Spleen (tissue), 11 donors: ENCODE data around the gene CCDC172. TPM values are rescaled to one million over a fixed set of nuclear protein-coding genes. Genes with fewer than 3 reads are reported as not detected.

Experiments used
- DNase-seq: peaks from one replicate; pipeline ENCODE4 v3.0.0-alpha.2; 2020
- H3K27ac ChIP-seq, 8 donors: fragments of 200-600 bp; sonication (generic) in 7 of 8; 1 replicate in 4 of 8; 2 replicates in 4 of 8; pipeline versions ENCODE4 v1.5.0 to v1.8.0; 2016 to 2021; ENCODE audit warnings: inconsistent platforms in 4 of 8, mild to moderate bottlenecking in 4 of 8, moderate library complexity in 1 of 8
- H3K27me3 ChIP-seq, 7 donors: fragments of 200-600 bp; sonication (generic) in 6 of 7; replicated peaks in 1 of 7; 1 replicate in 4 of 7; 2 replicates in 3 of 7; pipeline versions ENCODE4 v1.5.0 to v1.8.0; 2016 to 2021; ENCODE audit warnings: inconsistent platforms in 3 of 7, mild to moderate bottlenecking in 1 of 7
- H3K36me3 ChIP-seq, 6 donors: fragments of 200-600 bp; sonication (generic) in 5 of 6; 1 replicate in 4 of 6; 2 replicates in 2 of 6; pipeline versions ENCODE4 v1.5.0 to v1.8.0; 2016 to 2021; ENCODE audit warnings: inconsistent platforms in 2 of 6
- H3K4me1 ChIP-seq, 6 donors: fragments of 200-600 bp; sonication (generic) in 5 of 6; 1 replicate in 3 of 6; 2 replicates in 3 of 6; pipeline versions ENCODE4 v1.5.0 to v1.8.0; 2016 to 2021; ENCODE audit warnings: inconsistent platforms in 3 of 6
- H3K4me3 ChIP-seq, 8 donors: fragments of 200-600 bp; sonication (generic) in 7 of 8; 1 replicate in 4 of 8; 2 replicates in 4 of 8; pipeline versions ENCODE4 v1.5.0 to v1.8.0; 2016 to 2021; ENCODE audit warnings: inconsistent platforms in 4 of 8, mild to moderate bottlenecking in 4 of 8, moderate library complexity in 2 of 8
- H3K9me3 ChIP-seq, 8 donors: fragments of 200-600 bp; sonication (generic) in 7 of 8; 1 replicate in 4 of 8; 2 replicates in 4 of 8; pipeline versions ENCODE4 v1.5.0 to v1.8.0; 2016 to 2021; ENCODE audit warnings: inconsistent platforms in 4 of 8
- CTCF ChIP-seq, 11 experiments: fragments of 200-600 bp in 7 of 11; fragments of 450-650 bp in 4 of 11; sonication (generic) in 4 of 11; IDR thresholded peaks in 8 of 11; conservative IDR thresholded peaks in 3 of 11; 1 replicate in 7 of 11; 2 replicates in 4 of 11; pipeline versions ENCODE4 v1.4.0 to v1.8.0; 2016 to 2021; ENCODE audit warnings: antibody characterized with exemption in 11 of 11, inconsistent platforms in 4 of 11, mild to moderate bottlenecking in 1 of 11
- POLR2A ChIP-seq, 3 donors: fragments of 450-650 bp; IDR thresholded peaks; one replicate each; pipeline ENCODE4 v1.5.1; 2017; ENCODE audit warnings: antibody characterized with exemption in 3 of 3, mild to moderate bottlenecking in 1 of 3
- POLR2AphosphoS5 ChIP-seq, 3 donors: sonication (generic); formaldehyde crosslinking; IDR thresholded peaks; one replicate each; pipeline ENCODE4 v1.5.1; 2017; ENCODE audit warnings: antibody characterized with exemption in 3 of 3
- WGBS, 5 donors: extraction: QIAGEN DNeasy Blood & Tissue Kit in 3 of 5; methylation state at CpG; one replicate each; pipeline versions ENCODE4 v1.1.5 to v1.1.7; 2013 to 2018; 5-methylcytosine and 5-hydroxymethylcytosine counted together
- intact Hi-C: fragments of 100-400 bp; cut with DNase I; formaldehyde crosslinking; loops from one replicate; pipeline ENCODE4 v1.15.0; 2023; ENCODE audit warnings: low total_unique reads
- polyA plus RNA-seq, 3 donors: library from polyadenylated mRNA; stranded (reverse); fragments of 200-250 nt; gene quantifications; one replicate each; pipeline ENCODE4 v1.2.1, GENCODE V29; 2013
- total RNA-seq, 7 donors: library from RNA; depleted of rRNA in 3 of 7; stranded (reverse); fragments of >200 nt in 3 of 7; fragmentation: NEBNext Ultra II Directional in 4 of 7; extraction: Animal tissue kit (Norgen Biotek cat#: 25700) in 4 of 7; gene quantifications; one replicate each; pipeline versions ENCODE4 v1.1.0 to v1.2.1, GENCODE V29; 2016 to 2021
- donor health status: healthy with polysubstance abuse.
- donor health status: DM: no; HTN: no; CAD: no; lungs with moderate emphysema.
- donor health status: DM: no; HTN: no; CAD: no.
- donor health status: Bipolar disorder and iron deficiency.
- donor health status: healthy.
- donor health status: DM: no; HTN: no; CAD: no.
- donor health status: DM: yes; HTN: yes; CAD: no.

The CCDC172 gene
- total and polyA plus RNA-seq, 10 donors = not detected

DNA sequence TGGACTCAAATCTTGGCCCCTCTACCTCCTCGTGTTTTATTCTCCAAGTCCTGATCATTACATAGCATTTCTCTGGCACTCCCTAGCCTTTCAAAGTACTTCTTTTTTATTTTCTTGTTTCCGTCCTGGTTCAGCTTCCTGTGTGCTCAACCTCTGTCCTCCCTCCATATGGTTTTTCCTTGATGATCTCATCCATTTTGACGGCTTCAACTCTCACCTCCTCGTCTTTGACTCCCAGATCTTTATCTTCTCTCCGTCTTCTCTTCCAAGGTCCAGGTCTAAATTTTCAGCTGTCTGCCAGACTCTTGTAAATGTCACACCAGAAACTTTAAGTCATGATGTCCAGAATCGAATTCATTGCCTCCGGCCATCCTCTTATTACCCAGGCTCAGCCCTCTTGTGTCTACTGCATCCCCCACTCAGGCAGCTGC is 27.9 kb upstream of the CCDC172 start:
- Histone ChIP-seq H3K36me3 (no peaks in the 10 kb centered on the region), H3K9me3 (no peaks in the 10 kb centered on the region), H3K4me1 (no peaks in the 10 kb centered on the region), H3K27ac (no peak overlapping the region), H3K27me3 (no peaks in the 10 kb centered on the region), H3K4me3 (no peak overlapping the region)
- TF ChIP-seq CTCF (IDR thresholded peaks at IDR 0.05 in 8 of 11, conservative IDR thresholded peaks at IDR 0.05 in 3 of 11) (no peak), POLR2AphosphoS5 (IDR thresholded peaks at IDR 0.05) (no peak), POLR2A (IDR thresholded peaks at IDR 0.05) (no peak)
- no peak for DNase-seq
- intact Hi-C loops = no loop called here
- 67 to 78% (median 72%) methylated on average over 7 of the region's 7 CpGs for WGBS, 5 donors

DNA sequence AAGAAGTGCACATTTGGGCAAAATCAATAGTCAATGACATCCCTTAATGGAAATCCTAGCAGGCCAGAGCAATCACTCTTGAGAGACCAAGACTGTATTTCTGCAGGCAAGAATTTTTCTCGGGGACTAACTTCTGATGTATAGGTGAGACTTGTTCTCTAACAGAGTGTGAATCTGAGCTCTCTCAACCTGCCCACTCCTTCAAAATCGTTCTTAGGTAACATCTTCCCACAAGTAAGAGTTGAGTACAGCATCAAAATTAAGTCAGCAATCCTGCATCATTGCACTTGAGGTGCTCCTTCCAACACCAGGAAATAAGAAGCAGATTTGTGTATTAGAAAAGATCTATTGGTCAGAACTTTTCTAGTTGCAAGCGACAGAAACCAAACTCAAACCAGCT is 25.7 kb upstream of the CCDC172 start:
- H3K27ac ChIP-seq = no peak overlapping the region
- DNase-seq = no peak
- no peaks in the 10 kb centered on the region for H3K36me3 ChIP-seq
- TF ChIP-seq CTCF (IDR thresholded peaks at IDR 0.05 in 8 of 11, conservative IDR thresholded peaks at IDR 0.05 in 3 of 11) (no peak), POLR2AphosphoS5 (IDR thresholded peaks at IDR 0.05) (no peak), POLR2A (IDR thresholded peaks at IDR 0.05) (no peak)
- H3K9me3 ChIP-seq = peaks cover 0 to 7% (median 0%) of the 10 kb centered on the region in 8 donors
- WGBS, 5 donors = 71 to 85% (median 83%) methylated on average over 3 of the region's 3 CpGs
- no peaks in the 10 kb centered on the region for H3K4me1 ChIP-seq
- intact Hi-C loops = no loop called here
- H3K4me3 ChIP-seq = no peak overlapping the region
- no peaks in the 10 kb centered on the region for H3K27me3 ChIP-seq

- DNase-seq = no peak
- Histone ChIP-seq H3K36me3 (no peaks in the 10 kb centered on the region), H3K27ac (no peak overlapping the region), H3K9me3 (peaks cover 0 to 7% (median 0%) of the 10 kb centered on the region in 8 donors), H3K4me3 (no peak overlapping the region), H3K4me1 (no peaks in the 10 kb centered on the region), H3K27me3 (no peaks in the 10 kb centered on the region)
- 72 to 87% (median 80%) methylated on average over 1 of the region's 1 CpG for WGBS, 5 donors
- intact Hi-C loops = no loop called here
- TF ChIP-seq CTCF (IDR thresholded peaks at IDR 0.05 in 8 of 11, conservative IDR thresholded peaks at IDR 0.05 in 3 of 11) = no peak
- TF ChIP-seq POLR2A (IDR thresholded peaks at IDR 0.05) = no peak
These were observed 23.7 kb upstream of the CCDC172 start for GRCh38 chr10:116300542-116300941.

DNA sequence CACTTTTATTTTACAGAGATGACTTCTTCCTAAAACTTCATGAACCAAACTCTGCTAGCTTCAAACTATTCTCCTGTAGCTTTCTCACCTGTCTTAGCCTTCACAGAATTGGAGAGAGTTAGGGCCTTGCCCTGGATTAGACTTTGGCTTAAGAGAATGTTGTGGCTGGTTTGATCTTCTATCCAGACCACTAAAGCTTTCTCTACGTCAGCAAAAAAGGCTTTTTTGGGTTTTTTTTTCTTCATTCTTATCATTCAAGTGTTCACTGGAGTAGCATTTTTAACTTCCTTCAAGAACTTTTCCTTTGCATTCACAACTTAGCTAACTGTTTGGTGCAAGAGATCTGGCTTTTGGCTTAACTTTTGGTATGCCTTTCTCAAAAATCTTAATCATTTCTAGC is 19.3 kb upstream of the CCDC172 start:
- no peak for DNase-seq
- 70 to 81% (median 76%) methylated on average over 1 of the region's 1 CpG for WGBS, 5 donors
- Histone ChIP-seq H3K9me3 (peaks cover 0 to 7% (median 0%) of the 10 kb centered on the region in 8 donors), H3K36me3 (no peaks in the 10 kb centered on the region), H3K4me3 (no peak overlapping the region), H3K27me3 (no peaks in the 10 kb centered on the region), H3K4me1 (no peaks in the 10 kb centered on the region), H3K27ac (no peak overlapping the region)
- intact Hi-C loops = no loop called here
- TF ChIP-seq POLR2A (IDR thresholded peaks at IDR 0.05) (no peak), CTCF (IDR thresholded peaks at IDR 0.05 in 8 of 11, conservative IDR thresholded peaks at IDR 0.05 in 3 of 11) (no peak), POLR2AphosphoS5 (IDR thresholded peaks at IDR 0.05) (no peak)
